ENCODE results near the gene RPL7A.
"Not testable (repeated sequence)": the region's sequence is repeated elsewhere in the genome, so short reads cannot be mapped to it uniquely, and the experiment has no call there.

The RPL7A gene

GRCh38 chr9:133375116-133375723 lies 27.2 kb downstream of the RPL7A start:
- Histone ChIP-seq H3K27me3 (ENCODE audit: control insufficient read depth, low read length) (peaks cover 5% of the 10 kb centered on the region; the same call in 1 of the 2 replicates), H3K79me2 (ENCODE audit: control insufficient read depth, low read length) (peaks cover 57% of the 10 kb centered on the region), H3K4me2 (ENCODE audit: low read length) (peak overlapping the region; percentile 90), H3F3A (ENCODE audit: control insufficient read depth, insufficient read depth) (peaks cover 5% of the 10 kb centered on the region; the same call in 1 of the 2 replicates), H3K4me1 (ENCODE audit: control insufficient read depth, low read length) (peaks cover 56% of the 10 kb centered on the region), H3K9me2 (replicated peaks; ENCODE audit: control insufficient read depth, low read length) (no peaks in the 10 kb centered on the region), H3K4me3 (ENCODE audit: low read length) (peak overlapping the region; percentile 90), H3K27ac (ENCODE audit: low read depth, low read length) (peak overlapping the region; percentile 57), H3K9me3 (ENCODE audit: control insufficient read depth, insufficient read depth, low read length) (no peaks in the 10 kb centered on the region), H4K20me1 (ENCODE audit: control insufficient read depth, insufficient read depth, low read depth, low read length) (peaks cover 22% of the 10 kb centered on the region), H3K36me3 (ENCODE audit: control insufficient read depth, low read length) (peaks cover 39% of the 10 kb centered on the region)
- no peak for TF ChIP-seq EZH2phosphoT487 (IDR thresholded peaks at IDR 0.05; ENCODE audit: borderline replicate concordance, low read length)
- TF ChIP-seq, protein P1, sequence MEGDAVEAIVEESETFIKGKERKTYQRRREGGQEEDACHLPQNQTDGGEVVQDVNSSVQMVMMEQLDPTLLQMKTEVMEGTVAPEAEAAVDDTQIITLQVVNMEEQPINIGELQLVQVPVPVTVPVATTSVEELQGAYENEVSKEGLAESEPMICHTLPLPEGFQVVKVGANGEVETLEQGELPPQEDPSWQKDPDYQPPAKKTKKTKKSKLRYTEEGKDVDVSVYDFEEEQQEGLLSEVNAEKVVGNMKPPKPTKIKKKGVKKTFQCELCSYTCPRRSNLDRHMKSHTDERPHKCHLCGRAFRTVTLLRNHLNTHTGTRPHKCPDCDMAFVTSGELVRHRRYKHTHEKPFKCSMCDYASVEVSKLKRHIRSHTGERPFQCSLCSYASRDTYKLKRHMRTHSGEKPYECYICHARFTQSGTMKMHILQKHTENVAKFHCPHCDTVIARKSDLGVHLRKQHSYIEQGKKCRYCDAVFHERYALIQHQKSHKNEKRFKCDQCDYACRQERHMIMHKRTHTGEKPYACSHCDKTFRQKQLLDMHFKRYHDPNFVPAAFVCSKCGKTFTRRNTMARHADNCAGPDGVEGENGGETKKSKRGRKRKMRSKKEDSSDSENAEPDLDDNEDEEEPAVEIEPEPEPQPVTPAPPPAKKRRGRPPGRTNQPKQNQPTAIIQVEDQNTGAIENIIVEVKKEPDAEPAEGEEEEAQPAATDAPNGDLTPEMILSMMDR (IDR thresholded peaks at IDR 0.05; ENCODE audit: low read depth, low read length, poor library complexity, severe bottlenecking): peak; percentile 68

DNA sequence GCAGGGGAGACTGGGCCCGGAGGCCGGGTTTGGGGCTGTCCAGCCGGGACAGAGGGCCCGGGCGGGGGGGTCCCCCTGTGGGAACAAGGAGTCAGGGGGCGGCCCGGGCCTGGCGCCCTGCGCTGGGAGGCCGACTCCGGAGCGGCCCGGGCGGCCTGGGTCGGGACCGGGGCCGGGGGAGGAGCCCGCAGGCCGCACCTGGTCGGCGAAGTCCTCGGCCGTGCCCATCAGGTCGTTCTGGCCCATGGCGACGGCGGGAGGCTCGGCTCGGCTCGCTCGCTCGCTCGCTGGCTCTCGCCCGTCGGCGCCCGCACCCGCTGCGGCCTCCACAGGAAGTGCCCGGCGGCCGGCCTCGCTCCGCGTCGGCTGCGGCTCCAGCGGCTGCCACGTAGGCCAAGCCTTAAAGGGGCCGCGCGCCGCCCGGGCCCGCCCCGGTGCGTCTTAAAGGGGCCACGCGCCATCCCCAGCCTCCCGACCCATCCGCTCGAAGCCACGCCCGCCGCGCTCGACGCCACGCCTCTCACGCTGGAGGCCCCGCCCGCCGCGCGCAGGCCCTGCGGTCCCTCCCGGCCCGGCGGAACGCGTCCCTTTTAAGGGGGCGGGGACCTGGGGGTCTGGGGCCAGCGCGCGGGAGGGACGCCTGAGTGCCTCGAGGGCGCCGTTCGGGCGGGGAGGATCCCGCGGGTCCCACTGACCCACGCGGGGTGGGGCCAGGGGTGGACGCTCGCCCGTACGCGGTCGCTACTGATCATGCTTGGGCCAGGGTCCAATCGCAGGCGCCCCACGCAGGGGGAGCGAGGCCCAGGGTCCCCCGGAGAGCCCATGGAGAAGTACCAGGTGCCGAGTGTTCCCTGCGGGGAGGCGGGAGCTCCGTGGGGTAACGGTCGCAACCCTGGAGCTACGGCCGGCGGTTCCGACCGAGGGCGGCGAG lies 28.0 kb downstream of the RPL7A start, which contains the start of the genes STKLD1 and SURF4:
Gene STKLD1, plus strand, starts transcription at position 643 of the 931 bp plus-strand sequence. Its CDS starts 108 bp downstream, at position 751.
Gene SURF4, minus strand, starts transcription at position 337 of the 931 bp plus-strand sequence. Its CDS starts 91 bp downstream, at position 246.
- Histone ChIP-seq H3K4me3 (ENCODE audit: low read length) (peak within 1 kb of the TSS; percentile 90), H3K79me2 (ENCODE audit: control insufficient read depth, low read length) (peaks cover 49% of the 10 kb centered on the region), H3K4me2 (ENCODE audit: low read length) (peak within 1 kb of the TSS; percentile 90), H3K27me3 (ENCODE audit: control insufficient read depth, low read length) (peaks cover 5% of the 10 kb centered on the region; the same call in 1 of the 2 replicates), H4K20me1 (ENCODE audit: control insufficient read depth, insufficient read depth, low read depth, low read length) (peaks cover 17% of the 10 kb centered on the region), H3K36me3 (ENCODE audit: control insufficient read depth, low read length) (peaks cover 31% of the 10 kb centered on the region), H3F3A (ENCODE audit: control insufficient read depth, insufficient read depth) (peaks cover 2% of the 10 kb centered on the region; the same call in 1 of the 2 replicates), H3K27ac (ENCODE audit: low read depth, low read length) (peak within 1 kb of the TSS; percentile 57), H3K9me2 (replicated peaks; ENCODE audit: control insufficient read depth, low read length) (no peaks in the 10 kb centered on the region), H3K4me1 (ENCODE audit: control insufficient read depth, low read length) (peaks cover 48% of the 10 kb centered on the region), H3K9me3 (ENCODE audit: control insufficient read depth, insufficient read depth, low read length) (no peaks in the 10 kb centered on the region)
- no peak for TF ChIP-seq EZH2phosphoT487 (IDR thresholded peaks at IDR 0.05; ENCODE audit: borderline replicate concordance, low read length)
- TF ChIP-seq, protein P1 (IDR thresholded peaks at IDR 0.05; ENCODE audit: low read depth, low read length, poor library complexity, severe bottlenecking): no peak

GRCh38 chr9:133377280-133377679 lies 29.3 kb downstream of the RPL7A start:
- peaks cover 36% of the 10 kb centered on the region for H3K79me2 ChIP-seq (ENCODE audit: control insufficient read depth, low read length)
- H3K9me3 ChIP-seq (ENCODE audit: control insufficient read depth, insufficient read depth, low read length); H3K27ac ChIP-seq (ENCODE audit: low read depth, low read length); H3K4me3 ChIP-seq (ENCODE audit: low read length); H3F3A ChIP-seq (ENCODE audit: control insufficient read depth, insufficient read depth); H3K4me2 ChIP-seq (ENCODE audit: low read length); H4K20me1 ChIP-seq (ENCODE audit: control insufficient read depth, insufficient read depth, low read depth, low read length); H3K9me2 ChIP-seq (replicated peaks; ENCODE audit: control insufficient read depth, low read length); H3K27me3 ChIP-seq (ENCODE audit: control insufficient read depth, low read length): not testable (repeated sequence)
- H3K36me3 ChIP-seq (ENCODE audit: control insufficient read depth, low read length): peaks cover 20% of the 10 kb centered on the region
- peaks cover 35% of the 10 kb centered on the region for H3K4me1 ChIP-seq (ENCODE audit: control insufficient read depth, low read length)

Data from DOHH2 (cell line).